Activated CD4-positive, CD25-positive, alpha-beta regulatory T cell treated with anti-CD3 and anti-CD28 coated beads, Interleukin-2, amount 50 U/mL, for 16 hours (primary cell): ENCODE results near the gene SSH2.
"Not testable (repeated sequence)": the region's sequence is repeated elsewhere in the genome, so short reads cannot be mapped to it uniquely, and the experiment has no call there.

Experiments
- DNase-seq: peaks from one replicate; pipeline ENCODE4 v3.0.0-alpha.2; 2020; ENCODE audit warnings: low read depth, low spot score

The SSH2 gene

DNA sequence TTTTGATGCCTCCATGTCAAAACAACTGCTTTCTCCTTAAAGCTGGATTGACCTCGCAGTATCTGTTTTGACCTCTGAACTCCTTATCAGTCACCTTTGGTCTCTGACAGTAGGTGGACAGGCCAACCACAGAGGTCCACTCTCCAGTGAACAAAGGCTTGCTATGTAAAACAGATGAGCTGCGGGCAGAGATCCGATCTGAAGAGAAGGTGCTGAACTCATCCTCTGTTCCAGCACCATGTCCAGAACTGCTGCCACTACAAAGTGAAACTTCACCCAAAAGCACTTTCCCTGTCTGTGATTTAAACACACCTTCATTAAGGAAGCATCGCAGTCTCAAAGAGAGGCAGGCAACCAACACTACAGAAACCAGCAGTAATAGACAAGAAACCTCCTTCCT is 190.0 kb downstream of the SSH2 start:
- DNase-seq, result no peak

DNA sequence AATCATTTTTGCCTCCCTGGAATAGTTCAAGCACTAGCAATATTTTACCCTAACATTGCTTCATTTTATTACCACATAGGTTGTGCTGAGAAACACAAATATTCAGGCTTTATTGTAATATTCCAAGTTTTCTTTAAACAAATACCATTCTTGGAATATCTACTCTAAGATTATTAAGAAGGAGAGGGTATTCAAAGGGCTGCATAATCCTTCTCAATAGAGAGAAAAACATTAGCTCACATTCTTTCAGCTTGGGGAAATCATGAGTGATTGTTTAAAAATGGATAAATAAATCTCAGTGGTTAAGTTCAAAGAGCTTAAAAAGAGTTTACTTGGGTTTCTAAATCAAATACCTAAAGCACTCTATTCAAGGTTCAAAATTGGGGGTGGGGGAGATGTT is 195.4 kb downstream of the SSH2 start:
- DNase-seq, result no peak

DNA sequence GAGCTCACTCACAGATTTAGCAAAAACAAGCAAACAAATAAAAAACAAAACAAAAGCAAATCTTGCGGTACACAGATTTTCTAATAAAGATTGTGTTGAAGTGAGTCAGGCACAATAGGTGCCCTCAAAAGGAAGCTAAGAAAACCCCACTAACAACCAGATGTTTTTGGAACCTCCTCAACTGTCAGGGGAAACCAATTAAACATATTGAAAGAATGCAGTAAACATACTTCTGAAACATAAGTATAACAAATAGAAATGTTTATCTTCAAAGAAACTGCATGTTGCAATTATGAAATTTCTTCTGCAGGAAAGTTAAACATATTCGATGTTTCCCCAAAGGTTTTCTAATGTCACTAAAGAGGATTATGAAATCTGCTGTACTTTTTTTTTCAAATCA is 196.9 kb downstream of the SSH2 start:
- DNase-seq, result no peak

- no peak for DNase-seq
These were observed 197.4 kb downstream of the SSH2 start for GRCh38 chr17:29732613-29733012.

DNA sequence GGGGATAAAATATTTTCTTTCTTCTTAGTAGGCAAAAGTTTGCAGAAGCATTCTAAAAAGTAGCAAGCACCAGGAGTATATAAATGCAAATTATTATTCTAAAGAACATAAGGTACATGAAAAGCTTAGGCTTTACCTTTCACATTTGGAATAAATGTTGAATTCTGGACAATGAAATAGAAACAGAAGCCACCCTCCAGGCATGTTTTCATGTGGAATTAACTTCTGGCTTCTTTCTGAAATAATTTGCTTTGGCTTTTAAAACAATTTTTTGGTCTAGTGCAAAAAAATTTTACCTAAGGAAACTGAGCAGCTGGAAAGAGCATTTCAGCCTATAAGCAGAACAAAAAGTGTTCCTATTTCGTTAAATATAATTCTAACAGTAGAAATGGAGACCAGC is 197.8 kb downstream of the SSH2 start:
- no peak for DNase-seq

GRCh38 chr17:29731589-29731929 is 198.5 kb downstream of the SSH2 start:
- DNase-seq, result no peak

GRCh38 chr17:29728490-29728889 is 201.5 kb downstream of the SSH2 start:
- DNase-seq, result no peak

DNA sequence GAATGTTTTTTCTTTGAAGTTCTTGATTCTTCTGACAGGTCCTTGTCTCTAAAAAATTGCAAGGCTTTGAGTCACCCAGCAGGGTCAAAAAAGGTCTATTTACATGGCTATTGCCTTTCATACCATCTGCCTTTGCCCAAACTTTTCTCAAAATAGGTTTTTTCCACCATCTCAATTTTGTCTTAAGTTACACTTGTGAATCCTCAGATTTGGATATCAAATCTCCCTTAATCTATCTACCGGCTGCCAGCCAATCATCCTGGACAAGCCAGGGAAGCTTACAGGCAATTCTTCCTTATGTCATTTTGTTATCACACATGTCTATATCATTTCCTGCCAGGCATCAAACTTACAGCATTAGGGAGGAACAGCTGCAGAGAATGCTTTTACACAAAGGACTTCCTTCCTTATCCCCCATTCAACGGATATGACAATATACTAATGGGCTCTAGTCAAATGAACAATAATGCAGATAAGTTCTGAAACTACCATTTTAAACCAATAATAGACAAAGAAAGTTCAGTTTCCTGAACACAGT is 203.2 kb downstream of the SSH2 start:
- DNase-seq, result no peak

DNA sequence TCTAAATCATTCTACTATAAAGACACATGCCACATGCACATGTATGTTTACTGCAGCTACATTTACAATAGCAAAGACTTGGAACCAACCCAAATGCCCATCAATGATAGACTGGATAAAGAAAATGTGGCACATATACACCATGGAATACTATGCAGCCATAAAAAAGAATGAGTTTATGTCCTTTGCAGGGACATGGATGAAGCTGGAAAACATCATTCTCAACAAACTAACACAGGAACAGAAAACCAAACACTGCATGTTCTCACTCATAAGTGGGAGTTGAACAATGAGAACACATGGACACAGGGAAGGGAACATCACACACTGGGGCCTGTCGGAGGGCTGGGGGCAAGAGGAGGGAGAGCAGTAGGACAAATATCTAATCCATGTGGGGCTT is 204.6 kb downstream of the SSH2 start:
- not testable (repeated sequence) for DNase-seq

DNA sequence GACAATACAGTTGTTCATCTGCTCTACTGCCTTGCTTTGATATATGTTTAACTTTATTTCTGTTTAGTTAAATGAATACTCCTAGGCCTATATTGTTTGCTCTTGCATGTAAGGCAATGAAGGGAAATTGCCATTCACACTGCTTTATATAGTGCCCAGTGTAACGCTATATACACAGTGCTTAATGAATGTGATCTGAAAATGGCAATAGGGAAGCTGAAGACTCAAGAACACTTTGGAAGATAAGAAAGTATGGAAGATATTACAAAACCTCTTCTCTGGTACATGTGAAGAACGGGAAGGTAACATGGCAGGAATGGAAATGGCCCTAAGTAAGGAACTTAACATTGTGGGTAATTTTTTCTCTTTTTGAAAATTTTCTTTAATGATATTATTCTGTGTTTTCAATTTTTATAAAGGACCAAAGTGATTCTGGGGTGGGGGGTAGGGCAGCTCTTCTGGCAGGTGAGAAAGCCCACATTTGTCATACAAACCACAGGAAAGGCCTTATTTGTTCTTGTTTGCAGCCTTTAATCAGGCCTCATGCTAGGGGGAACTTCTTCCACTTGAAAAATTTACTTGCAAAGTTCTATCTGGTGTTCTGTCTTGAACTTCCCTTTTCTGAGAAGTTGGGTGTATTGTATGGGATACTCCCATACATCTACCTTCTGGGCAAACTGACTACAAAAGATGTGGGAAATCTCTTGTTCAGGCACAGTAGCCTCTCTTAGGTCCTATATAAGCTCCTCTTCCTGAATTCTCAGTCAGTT is 206.6 kb downstream of the SSH2 start:
- no peak for DNase-seq

DNA sequence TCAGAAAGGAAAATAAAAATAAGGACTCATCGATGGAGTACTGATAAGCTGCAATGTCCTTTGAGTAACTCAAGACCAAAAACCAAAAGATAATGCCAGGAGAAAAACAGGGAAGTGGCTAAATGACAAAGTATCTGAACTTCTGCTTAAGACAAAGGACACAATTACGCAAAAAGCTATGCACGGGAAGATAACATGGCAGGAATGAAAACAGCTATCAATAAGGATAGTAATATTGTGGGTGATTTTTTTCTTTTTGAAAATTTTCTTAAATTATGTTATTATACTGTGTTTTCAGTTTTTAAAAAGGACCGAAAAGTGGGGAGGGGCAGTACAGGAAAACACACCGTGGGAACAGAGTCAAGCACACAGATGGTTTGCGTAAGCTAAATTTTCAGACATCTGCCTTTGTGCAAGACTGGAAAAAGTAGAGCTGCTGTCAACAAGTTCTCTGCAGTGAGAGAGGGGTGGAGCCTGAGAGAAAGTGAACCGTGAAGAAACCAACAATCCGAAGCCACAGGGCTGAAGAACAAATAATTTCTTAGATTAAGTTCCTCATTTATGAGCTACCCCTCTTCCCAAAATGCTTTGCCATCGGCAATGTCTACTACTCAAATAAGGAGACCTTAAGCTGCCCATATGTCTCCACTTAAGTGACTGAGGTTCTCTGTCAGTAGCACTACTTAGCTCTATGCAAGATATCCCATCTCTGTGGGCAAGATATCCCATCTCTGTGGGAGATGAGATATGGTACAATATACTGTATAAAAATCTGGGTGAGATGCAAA is 207.4 kb downstream of the SSH2 start:
- peak; percentile 1 for DNase-seq

GRCh38 chr17:29720551-29720950 is 209.5 kb downstream of the SSH2 start:
- DNase-seq, result no peak

DNA sequence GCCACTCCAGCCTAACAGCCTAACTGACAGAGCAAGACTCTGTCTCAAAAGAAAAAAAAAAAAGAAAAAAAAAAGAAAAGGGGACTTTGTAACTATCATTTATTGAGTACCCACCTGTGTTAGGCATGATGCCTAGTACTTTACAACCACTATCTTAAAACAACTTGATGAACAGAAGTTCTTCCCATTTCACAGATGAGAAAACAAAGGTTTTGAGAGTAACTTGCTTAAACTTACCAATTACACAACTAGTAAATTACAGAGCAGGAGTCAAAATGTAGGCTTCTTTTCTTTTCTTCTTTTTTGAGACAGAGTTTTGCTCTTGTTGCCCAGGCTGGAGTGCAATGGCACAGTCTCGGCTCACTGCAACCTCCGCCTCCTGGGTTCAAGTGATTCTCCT is 210.6 kb downstream of the SSH2 start:
- DNase-seq, result no peak

DNA sequence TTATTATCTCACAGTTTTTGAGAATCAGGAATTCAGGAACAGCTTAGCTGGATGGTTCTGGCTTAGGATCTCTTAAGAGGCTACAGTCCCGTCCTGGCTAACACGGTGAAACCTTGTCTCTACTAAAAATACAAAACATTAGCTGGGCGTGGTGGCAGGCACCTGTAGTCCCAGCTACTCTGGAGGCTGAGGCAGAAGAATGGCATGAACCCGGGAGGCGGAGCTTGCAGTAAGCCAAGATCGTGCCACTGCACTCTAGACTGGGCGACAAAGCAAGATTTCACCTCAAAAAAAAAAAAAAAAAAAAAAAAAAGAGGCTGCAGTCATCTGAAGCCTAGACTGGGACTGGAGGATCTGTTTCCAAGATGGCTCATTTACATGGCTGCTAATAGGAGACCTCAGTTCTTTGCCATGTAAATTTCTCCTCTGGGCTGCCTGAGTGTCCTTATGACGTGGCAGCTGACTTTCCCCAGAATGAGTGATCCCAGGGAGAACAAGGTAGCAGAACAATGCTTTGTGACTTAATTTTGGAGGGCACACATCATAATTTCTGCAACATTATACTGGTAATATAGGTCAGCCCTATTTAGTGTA is 211.5 kb downstream of the SSH2 start:
- DNase-seq, result no peak

- no peak for DNase-seq
These were observed 212.2 kb downstream of the SSH2 start for GRCh38 chr17:29717817-29718216.

DNA sequence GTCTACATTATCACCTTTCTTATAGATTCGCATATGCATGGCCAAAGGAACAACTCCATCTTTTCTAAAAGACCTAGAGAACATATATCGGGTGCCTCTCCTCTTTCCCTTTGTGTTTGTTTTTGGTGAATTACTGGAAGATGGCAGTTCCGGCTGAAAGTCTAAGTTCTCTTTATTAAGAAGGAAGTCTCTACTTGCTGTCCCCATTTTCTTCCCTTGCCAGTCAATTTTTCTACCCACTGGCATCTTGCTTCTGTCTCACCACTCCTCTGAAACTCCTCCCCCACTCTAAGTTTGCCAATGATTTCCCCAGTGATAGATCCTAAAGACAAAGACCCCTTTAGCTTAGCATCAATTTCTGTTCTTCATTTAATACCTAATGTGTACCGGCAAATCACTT is 213.5 kb downstream of the SSH2 start:
- DNase-seq, result no peak

DNA sequence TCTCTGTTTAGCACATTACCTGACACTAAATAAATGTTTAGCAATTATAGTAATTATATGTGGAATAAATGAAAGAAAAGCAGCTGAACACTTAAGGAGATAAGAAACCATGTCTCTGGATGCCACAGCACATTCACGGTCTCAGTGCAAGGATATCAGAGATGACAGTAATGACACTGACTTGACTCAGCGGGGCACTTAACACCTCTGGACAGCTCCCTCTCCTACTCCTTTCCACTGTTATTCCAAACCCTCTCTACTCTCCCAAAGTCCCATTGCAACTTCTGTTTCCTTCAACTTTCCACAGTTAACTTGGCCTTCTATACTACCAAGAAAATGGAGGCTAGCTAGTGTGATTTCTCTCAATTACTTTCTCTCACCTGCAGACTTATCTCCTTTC is 214.3 kb downstream of the SSH2 start:
- DNase-seq, result no peak

DNA sequence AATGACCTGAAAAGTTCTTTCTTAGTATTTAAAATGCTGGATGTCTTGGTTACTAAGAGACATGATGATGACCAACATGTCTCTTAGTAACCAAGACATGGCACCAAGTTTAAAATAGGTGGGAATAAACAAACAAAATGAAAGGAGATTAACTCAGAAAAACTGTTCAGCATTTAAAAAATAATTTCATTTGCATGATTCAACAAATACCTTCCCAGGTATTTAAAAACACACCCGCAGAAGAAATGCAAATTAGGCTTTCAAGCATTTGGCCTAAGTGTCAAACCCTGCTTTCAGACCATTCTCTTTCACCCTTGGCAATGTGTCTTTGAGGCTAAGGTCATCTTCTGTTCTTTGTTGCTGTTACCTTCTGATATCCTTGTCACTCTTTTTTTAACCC is 215.9 kb downstream of the SSH2 start:
- DNase-seq, result no peak

GRCh38 chr17:29713626-29714025 is 216.4 kb downstream of the SSH2 start:
- no peak for DNase-seq

- no peak for DNase-seq
These were observed 218.2 kb downstream of the SSH2 start for GRCh38 chr17:29711588-29712385.

DNA sequence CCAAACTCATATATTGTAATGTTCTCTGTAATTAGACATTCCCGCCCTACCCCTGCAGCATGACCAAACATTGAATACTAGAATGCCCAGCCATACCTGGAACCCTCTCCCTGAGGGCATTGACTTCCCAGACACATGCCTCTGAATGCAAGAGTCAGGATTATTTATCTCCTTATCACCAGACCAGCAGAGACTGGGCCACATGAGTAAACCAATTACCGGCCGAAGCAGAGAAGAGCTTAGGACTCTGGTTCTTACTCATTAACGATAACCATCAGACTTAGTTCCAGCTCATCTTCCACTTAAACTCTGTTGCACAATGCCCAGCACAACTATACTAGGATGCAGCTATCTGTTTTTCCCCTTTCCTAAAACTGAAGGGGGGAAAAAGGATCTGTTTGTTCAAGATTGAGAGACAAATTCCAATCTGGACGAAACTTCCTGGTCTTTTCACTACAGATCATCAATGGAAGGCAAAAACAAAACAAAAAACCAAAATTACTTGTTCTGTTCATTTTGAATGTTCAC is 219.1 kb downstream of the SSH2 start:
- no peak for DNase-seq

DNA sequence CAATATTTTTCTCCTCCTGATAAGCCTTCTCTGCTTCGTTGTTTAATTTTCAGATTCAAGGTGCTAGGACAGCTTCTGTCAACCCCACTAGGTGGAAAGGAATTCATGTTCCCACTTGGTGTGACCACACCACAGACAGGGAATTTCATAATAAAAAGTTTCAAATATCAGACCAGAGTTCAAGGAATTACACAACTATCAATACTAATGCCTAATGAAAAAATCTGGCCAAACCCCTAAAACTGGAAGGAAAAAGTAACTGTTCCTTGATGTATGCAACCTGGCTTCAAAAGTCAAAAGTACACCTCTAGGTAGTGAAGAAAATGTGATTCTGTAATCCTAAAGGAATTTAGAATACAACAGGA is 219.5 kb downstream of the SSH2 start:
- DNase-seq, result no peak
